DND-41 (cell line): ENCODE measurements around the gene FOXP1.

Experiments used
- ATAC-seq: fragments of 200-7000 bp; cut with Tn5 transposase; 3 replicates; pipeline ENCODE4 v1.9.1; 2021; ENCODE audit warnings: low read depth; ENCODE audit not compliant: insufficient read depth
- DNase-seq: peaks from one replicate; pipeline ENCODE4 v3.0.0-alpha.2; 2020
- H2AFZ ChIP-seq: 2 replicates; pipeline ENCODE4 v1.6.0; 2012; ENCODE audit warnings: low read depth, low read length
- H3K27ac ChIP-seq: 2 replicates; pipeline ENCODE4 v1.5.1; 2012; ENCODE audit warnings: low read length, inconsistent platforms
- H3K27me3 ChIP-seq: fragments of 200-600 bp; sonication (generic); 2 replicates; pipeline ENCODE4 v1.6.0; 2012; ENCODE audit warnings: low read length, mild to moderate bottlenecking, inconsistent platforms; ENCODE audit not compliant: insufficient read depth, poor library complexity
- H3K36me3 ChIP-seq: 2 replicates; pipeline ENCODE4 v1.5.1; 2012; ENCODE audit warnings: low read length, inconsistent platforms; ENCODE audit not compliant: insufficient read depth
- H3K4me1 ChIP-seq: 2 replicates; pipeline ENCODE4 v1.5.1; 2012; ENCODE audit warnings: mild to moderate bottlenecking, low read length; ENCODE audit not compliant: insufficient read depth
- H3K4me2 ChIP-seq: 2 replicates; pipeline ENCODE4 v1.6.0; 2012; ENCODE audit warnings: mild to moderate bottlenecking, moderate library complexity, low read length, inconsistent platforms; ENCODE audit not compliant: insufficient read depth
- H3K4me3 ChIP-seq, 2 experiments: fragments of 200-600 bp in 1 of 2; shearing (Covaris generic) in 1 of 2; 2 replicates each; pipeline ENCODE4 v1.5.1; 2012 to 2016; ENCODE audit warnings: inconsistent platforms in 2 of 2, low read length in 2 of 2, mild to moderate bottlenecking in 2 of 2, low read depth in 1 of 2, moderate library complexity in 1 of 2
- H3K79me2 ChIP-seq: 2 replicates; pipeline ENCODE4 v1.6.0; 2012; ENCODE audit warnings: low read length, inconsistent platforms; ENCODE audit not compliant: insufficient read depth
- H3K9ac ChIP-seq: 2 replicates; pipeline ENCODE4 v1.6.0; 2012; ENCODE audit warnings: low read depth, mild to moderate bottlenecking, inconsistent platforms, low read length, moderate library complexity
- H3K9me3 ChIP-seq: 2 replicates; pipeline ENCODE4 v1.5.1; 2012; ENCODE audit warnings: low read length, moderate library complexity, mild to moderate bottlenecking, inconsistent platforms; ENCODE audit not compliant: insufficient read depth, severe bottlenecking
- H4K20me1 ChIP-seq: 2 replicates; pipeline ENCODE4 v1.6.0; 2012; ENCODE audit warnings: low read length; ENCODE audit not compliant: insufficient read depth
- EZH2 ChIP-seq: IDR thresholded peaks from 3 replicates; pipeline ENCODE4 v1.6.1; 2012; ENCODE audit warnings: borderline replicate concordance, low read depth, mild to moderate bottlenecking, moderate library complexity, low read length, inconsistent platforms; ENCODE audit not compliant: severe bottlenecking
- TF ChIP-seq, protein P1 (sequence below): IDR thresholded peaks from 2 replicates; pipeline ENCODE4 v1.5.1; 2012; ENCODE audit warnings: borderline replicate concordance, low read length, moderate library complexity, mild to moderate bottlenecking; ENCODE audit not compliant: poor library complexity, severe bottlenecking; ENCODE audit errors: extremely low read depth

FOXP1 gene

DNA sequence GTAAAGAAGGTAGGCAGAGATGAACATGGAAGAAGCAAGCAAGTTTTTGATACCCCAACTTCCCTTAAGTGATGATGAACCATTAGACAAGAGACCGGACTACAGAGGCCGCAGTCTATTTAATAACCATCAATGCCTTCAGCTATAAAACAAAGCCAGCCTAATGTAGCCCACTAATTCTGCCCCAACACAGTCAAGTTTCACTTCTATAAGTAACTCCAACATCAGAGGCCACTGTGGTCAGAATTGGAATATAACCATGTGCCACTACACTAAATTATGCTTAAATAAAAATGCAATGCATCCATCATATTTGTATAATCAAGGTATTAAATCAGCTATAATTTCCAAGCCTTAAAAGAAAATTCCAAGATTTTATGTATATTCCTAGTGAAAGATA is 234.7 kb downstream of the FOXP1 start:
- no peak for DNase-seq
- H3K36me3 ChIP-seq = no peaks in the 10 kb centered on the region
- H3K4me3 ChIP-seq = no peak overlapping the region
- no peak for ATAC-seq
- H3K27ac ChIP-seq = no peak overlapping the region
- no peaks in the 10 kb centered on the region for H3K9me3 ChIP-seq
- TF ChIP-seq, protein P1, sequence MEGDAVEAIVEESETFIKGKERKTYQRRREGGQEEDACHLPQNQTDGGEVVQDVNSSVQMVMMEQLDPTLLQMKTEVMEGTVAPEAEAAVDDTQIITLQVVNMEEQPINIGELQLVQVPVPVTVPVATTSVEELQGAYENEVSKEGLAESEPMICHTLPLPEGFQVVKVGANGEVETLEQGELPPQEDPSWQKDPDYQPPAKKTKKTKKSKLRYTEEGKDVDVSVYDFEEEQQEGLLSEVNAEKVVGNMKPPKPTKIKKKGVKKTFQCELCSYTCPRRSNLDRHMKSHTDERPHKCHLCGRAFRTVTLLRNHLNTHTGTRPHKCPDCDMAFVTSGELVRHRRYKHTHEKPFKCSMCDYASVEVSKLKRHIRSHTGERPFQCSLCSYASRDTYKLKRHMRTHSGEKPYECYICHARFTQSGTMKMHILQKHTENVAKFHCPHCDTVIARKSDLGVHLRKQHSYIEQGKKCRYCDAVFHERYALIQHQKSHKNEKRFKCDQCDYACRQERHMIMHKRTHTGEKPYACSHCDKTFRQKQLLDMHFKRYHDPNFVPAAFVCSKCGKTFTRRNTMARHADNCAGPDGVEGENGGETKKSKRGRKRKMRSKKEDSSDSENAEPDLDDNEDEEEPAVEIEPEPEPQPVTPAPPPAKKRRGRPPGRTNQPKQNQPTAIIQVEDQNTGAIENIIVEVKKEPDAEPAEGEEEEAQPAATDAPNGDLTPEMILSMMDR = no peak
- no peak for TF ChIP-seq EZH2
- no peaks in the 10 kb centered on the region for H3K27me3 ChIP-seq
- H4K20me1 ChIP-seq = no peaks in the 10 kb centered on the region
- H3K4me2 ChIP-seq = no peak overlapping the region
- no peak overlapping the region for H2AFZ ChIP-seq
- H3K79me2 ChIP-seq = no peaks in the 10 kb centered on the region; the same call in 1 of the 2 replicates
- H3K9ac ChIP-seq = no peak overlapping the region
- H3K4me1 ChIP-seq = no peaks in the 10 kb centered on the region

- Histone ChIP-seq H3K36me3 (no peaks in the 10 kb centered on the region), H2AFZ (no peak overlapping the region), H3K79me2 (no peaks in the 10 kb centered on the region; the same call in 1 of the 2 replicates), H3K4me2 (no peak overlapping the region), H3K4me3 (no peak overlapping the region), H4K20me1 (no peaks in the 10 kb centered on the region), H3K4me1 (no peaks in the 10 kb centered on the region), H3K27ac (no peak overlapping the region), H3K27me3 (no peaks in the 10 kb centered on the region), H3K9me3 (no peaks in the 10 kb centered on the region), H3K9ac (no peak overlapping the region)
- ATAC-seq (no peak), DNase-seq (no peak)
- TF ChIP-seq EZH2 = no peak
- TF ChIP-seq, protein P1 = no peak
Measured at GRCh38 chr3:71348001-71348632, 235.4 kb downstream of the FOXP1 start.

DNA sequence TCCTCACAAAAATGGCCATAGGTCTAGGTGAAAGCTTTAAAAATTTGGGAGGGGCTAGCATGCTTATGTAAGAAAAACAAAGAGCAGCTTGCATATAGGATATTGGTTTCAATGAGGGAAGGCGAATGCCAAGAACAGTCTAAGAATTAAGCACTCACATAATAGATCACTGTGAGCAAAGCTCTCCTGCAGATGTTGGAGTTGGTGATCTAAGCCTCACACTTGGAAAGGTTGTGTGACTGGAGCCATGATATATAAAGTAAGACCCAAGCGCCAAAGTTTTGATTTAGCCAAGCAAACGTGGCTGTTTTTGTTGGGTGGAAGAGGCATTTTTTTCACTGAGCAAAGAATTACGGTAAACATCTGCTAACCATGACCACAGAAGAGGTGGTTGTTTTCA is 237.5 kb downstream of the FOXP1 start:
- no peak overlapping the region for H2AFZ ChIP-seq
- no peak overlapping the region for H3K27ac ChIP-seq
- no peaks in the 10 kb centered on the region; the same call in 1 of the 2 replicates for H3K36me3 ChIP-seq
- ATAC-seq (peak; percentile 31; the same call in 1 of the 3 replicates), DNase-seq (no peak)
- H3K27me3 ChIP-seq = no peaks in the 10 kb centered on the region
- no peak for TF ChIP-seq EZH2
- H3K9ac ChIP-seq = no peak overlapping the region
- no peaks in the 10 kb centered on the region for H3K4me1 ChIP-seq
- no peaks in the 10 kb centered on the region for H4K20me1 ChIP-seq
- no peaks in the 10 kb centered on the region; the same call in 1 of the 2 replicates for H3K79me2 ChIP-seq
- no peak overlapping the region for H3K4me2 ChIP-seq
- H3K9me3 ChIP-seq = no peaks in the 10 kb centered on the region
- H3K4me3 ChIP-seq = no peak overlapping the region

- H4K20me1 ChIP-seq = no peaks in the 10 kb centered on the region
- H3K79me2 ChIP-seq = no peaks in the 10 kb centered on the region; the same call in 1 of the 2 replicates
- no peak overlapping the region for H3K4me3 ChIP-seq
- H3K9me3 ChIP-seq = no peaks in the 10 kb centered on the region
- no peaks in the 10 kb centered on the region for H3K4me1 ChIP-seq
- H3K27ac ChIP-seq = no peak overlapping the region
- H3K4me2 ChIP-seq = no peak overlapping the region
- no peak overlapping the region for H2AFZ ChIP-seq
- ATAC-seq (no peak), DNase-seq (no peak)
- no peak overlapping the region for H3K9ac ChIP-seq
- H3K36me3 ChIP-seq = no peaks in the 10 kb centered on the region; the same call in 1 of the 2 replicates
- TF ChIP-seq, protein P1 = no peak
- no peak for TF ChIP-seq EZH2
- no peaks in the 10 kb centered on the region for H3K27me3 ChIP-seq
Measured at GRCh38 chr3:71345429-71346040, 238.0 kb downstream of the FOXP1 start.
